ENCODE data around the gene COQ4.
A peak's percentile ranks its signal among the peaks of the same experiment; 100 is the strongest.
"Not testable (repeated sequence)": the region's sequence is repeated elsewhere in the genome, so short reads cannot be mapped to it uniquely, and the experiment has no call there.

The COQ4 gene

DNA sequence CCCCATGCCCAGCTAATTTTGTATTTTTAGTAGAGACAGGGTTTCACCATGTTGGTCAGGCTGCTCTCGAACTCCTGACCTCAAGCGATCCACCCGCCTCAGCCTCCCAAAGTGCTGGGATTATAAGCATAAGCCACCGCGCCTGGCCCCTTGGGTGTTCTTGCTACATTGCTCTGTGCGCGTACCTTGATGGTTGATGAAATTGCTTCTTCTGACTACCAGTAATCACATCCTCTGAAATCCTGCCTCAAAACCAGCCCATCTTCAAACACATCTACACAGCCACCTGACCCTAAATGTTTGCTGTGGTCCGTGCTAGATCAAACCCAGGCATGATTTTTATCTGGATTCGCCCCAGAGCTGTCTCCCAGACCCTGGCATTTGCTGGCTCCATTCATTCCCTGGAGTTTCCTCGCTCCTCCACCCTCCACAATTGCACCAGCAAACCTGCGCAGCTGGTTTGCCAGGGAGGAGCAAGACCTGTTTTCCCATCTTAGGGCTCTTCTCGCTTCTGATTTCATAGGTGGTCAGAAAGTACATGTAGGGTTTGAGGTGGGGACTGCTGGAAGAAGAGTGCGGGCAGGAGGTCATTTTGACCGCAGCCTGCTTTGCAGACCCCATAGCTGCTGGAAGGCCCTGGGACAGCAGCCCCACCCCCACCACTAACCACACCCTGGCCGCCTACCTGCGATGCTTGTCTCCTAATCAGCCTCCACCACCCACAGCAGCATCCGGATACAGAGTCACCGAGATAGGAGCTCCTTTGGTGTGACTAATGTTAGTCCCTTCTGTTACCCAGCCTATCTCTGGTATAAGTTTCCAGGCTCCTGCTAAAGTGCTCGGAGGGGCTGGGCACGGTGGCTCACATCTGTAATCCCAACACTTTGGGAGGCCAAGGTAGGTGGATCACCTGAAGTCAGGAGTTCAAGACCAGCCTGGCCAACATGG, 23.8 kb upstream of the COQ4 start:
- no peak for DNase-seq (ENCODE audit: low read depth)

DNA sequence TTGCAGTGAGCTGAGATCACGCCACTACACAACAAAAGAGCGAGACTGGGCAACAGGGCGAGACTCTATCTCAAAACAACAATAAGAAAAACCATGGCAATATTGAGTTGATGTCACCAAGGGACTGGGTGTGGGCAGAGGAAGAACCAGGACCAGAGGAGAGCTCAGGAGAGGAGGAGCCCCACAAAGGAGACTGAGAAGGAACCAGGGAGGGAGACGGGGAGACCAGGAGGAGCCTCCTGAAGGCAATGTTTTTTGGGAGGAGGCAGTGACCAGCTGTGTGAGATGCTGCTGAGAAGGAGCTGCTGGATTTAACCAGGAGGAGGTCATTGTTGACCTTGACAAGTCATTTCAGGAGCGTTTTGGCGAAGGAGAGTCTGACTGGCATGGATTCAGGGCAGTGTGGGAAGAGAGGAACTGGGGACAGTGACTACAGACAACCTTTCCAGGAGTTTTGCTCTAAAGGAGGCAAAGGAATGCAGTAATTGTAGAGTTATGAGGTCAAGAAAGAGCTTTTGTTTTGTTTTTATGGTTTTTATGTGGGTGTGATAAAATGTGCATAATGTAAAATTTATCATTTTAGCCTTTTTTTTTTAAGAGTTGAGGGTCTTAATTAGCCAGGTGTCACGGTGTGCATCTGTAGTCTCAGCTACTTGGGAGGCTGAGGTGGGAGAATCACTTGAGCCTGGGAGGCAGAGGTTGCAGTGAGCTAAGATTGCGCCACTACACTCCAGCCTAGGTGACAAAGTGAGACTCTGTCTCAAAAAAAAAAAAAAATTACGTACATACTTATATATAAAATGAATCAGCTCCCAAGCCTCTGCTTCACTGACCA, 18.3 kb upstream of the COQ4 start:
- no peak for DNase-seq (ENCODE audit: low read depth)

DNA sequence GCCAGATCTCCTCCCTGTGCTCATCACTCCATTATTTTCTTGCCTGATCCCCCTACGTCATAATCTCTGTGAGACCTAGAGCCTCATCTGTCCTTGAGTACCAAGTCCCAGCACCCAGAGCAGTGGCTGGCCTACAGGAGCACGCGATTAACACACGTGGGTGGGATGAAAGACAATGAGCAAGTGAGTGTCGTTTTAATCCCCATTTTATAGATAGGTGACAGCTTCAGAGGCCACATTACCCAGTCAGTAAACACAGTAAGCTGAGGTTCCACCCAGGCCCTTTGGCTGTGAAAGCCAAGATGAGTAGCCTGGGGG, 17.7 kb upstream of the COQ4 start:
- no peak for DNase-seq (ENCODE audit: low read depth)

DNA sequence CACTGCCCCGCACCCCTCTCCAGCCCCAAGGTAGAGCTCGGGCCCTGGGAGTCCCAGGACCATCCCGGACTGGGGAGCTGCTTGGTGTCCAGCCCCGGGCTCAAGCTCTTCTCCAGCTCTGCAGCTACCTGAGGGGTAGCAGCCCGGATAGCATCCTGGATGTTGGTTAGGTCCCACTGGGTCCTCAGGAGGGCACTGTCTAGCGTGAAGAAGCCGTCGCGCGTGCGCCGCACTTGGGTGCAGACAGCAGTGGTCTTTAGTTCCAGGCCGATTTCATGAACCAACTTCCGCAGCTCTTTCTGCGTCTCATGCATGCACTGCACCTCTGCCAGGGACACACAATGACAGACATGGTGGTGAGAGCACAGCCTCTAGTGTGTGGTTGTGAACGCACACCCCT, 13.1 kb upstream of the COQ4 start:
- no peak for DNase-seq (ENCODE audit: low read depth)

DNA sequence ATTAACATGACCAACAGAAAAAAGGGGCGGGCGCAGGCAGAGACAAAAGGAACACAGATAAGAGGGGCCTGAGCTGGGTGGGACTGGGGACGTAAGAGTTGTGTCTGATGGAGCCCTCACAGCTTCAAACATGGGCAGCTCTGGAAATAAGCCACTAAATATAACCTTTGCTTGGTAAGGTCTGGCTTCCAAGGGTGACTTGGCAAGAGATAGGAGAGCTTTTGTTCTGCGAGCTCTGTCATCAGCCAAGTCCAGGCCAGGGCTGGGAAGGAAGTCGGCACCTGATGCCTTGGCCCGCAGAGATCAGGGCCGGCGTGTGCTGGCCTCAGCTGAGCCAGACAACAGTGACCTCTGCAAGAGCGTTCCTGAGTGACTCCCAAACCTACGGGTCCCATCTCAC, 12.2 kb upstream of the COQ4 start:
- no peak for DNase-seq (ENCODE audit: low read depth)

DNA sequence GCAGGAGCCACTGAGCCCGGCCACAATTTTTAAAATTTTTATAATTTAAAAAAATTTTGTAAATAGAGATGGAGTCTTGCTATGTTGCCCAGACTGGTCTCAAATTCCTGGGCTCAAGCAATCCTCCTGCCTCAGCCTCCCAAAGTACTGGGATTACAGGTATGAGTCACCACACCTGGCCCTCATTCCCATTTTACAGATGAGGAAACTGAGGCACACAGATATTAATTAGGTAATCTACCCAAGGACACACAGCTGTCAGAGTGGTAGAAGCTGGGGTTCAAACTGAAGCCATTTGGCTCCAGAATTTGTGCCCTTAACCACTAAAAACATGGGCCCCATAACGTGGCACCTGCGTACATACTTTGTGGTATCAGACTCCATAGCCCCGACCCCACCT, 7.9 kb upstream of the COQ4 start:
- no peak for DNase-seq (ENCODE audit: low read depth)

DNA sequence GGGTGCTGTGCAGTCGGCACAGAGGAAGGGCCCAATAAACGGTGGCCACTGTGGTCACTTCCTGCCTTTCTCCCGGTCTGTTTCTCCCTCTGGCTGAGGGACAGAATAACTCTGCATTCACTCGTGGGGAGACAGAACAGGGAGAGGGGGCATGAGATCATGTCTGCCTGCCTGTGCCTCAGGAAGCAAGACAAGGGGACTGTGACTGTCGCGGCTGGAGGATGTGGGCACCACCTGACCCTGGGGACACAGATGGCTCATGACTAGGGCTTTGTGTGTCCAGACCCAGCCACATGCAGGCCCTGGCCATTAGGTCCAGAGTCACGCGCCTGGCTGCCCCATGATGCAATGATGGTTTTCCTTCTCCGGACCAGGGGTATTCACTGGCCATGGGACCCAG, 6.2 kb upstream of the COQ4 start:
- DNase-seq (ENCODE audit: low read depth), result no peak

DNA sequence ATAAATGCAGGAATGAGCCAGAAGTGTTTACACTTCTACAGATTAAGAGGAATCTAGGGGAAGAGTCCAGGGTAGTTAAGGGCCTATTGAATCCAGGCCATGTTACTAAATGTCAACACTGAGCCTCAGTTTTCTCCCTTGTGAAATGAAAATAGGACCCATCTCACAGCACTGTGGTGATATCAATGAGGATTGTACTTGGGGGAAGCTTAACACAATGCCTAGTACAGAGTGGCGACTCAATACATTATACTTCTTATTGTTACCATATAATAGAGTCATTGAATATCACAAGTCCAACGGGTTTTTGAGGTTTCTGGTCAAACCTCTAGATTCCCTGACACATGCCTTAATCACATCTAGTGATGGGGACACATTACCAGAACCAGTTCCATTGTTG, 5.0 kb upstream of the COQ4 start:
- no peak for DNase-seq (ENCODE audit: low read depth)

DNA sequence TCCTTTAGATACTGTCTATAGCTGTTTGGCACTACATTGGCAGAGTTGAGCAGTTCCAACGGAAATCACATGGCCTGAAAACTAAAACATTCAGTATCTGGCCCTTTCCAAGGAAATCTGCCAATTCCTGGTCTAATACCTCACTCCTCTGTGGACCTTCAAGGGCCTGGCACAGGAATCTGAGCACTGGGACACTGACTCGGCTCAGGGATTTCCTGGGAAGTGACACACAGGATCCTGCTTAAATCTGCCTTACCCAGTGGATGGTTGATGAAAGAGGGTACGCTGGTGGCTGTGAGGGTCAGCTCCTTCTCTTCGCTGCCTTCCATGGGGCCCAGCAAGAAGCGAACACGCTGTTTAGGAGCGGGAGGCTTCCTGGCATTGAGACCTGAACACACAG, 1.3 kb upstream of the COQ4 start:
- no peak for DNase-seq (ENCODE audit: low read depth)

DNA sequence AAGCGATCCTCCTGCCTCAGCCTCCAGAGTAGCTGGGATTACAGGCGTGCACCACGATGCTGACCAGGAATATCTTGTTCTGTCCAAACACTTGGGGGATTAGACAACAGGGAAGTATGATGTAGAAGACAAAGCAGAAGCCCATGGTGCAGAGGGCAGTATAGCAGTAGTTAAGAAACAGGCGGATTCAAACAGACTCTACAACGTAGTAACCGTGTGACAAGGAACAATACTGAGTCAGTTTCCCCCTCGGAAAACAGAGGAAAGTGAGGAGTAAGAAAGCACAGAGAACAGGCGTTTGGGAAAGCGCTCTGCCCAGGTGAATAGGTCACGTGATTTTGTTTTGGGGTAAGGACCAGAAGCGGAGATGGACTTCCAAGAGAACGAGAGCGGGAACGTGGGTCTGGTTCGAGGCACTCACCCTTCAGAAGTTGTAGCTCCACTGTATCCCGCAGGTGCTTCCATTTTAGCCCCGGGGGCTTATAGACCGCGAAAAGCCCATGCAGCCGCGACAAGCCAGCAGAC, 698 bp upstream of the COQ4 start:
- DNase-seq (ENCODE audit: low read depth), result no peak

DNA sequence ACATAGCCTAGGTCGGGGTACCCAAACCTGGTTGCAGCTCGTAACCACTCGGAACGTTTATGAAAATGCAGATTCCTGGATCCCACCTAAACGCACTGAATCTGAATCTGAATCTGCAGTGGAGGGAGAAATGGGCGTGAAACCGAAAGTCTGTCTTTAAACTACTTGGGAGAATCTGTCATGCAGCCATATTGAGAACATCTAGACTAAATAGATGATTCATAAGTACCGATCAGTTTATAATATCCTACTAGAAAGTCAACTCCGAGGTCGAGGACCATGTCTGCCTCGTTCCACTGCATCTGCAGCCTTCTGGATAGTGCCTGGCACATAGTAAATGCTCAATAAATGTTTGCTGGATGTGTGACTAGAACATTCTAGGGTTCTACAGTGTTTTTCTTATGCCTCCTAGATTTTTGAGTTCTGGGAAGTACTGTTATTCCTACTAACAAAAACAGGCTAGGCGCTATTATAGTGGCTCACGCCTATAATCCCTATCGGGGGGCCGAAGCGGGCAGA, 632 bp downstream of the COQ4 start:
- DNase-seq (ENCODE audit: low read depth), result no peak

DNA sequence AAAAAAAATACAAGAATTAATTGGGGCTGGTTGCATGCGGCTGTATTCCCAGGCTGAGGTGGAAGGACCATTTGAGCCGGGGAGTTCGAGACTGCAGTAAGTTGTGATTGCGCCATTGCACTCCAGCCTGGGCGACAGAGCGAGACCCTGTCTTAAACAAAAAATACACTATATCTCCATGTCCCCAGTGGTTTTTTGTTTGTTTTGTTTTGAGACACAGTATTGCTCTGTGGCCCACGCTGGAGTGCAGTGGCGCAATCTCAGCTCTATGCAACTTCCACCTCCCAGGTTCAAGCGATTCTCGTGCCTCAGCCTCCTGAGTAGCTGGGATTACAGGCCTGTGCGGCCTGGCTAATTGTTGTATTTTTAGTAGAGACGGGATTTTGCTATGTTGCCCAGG, 1.2 kb downstream of the COQ4 start:
- no peak for DNase-seq (ENCODE audit: low read depth)

DNA sequence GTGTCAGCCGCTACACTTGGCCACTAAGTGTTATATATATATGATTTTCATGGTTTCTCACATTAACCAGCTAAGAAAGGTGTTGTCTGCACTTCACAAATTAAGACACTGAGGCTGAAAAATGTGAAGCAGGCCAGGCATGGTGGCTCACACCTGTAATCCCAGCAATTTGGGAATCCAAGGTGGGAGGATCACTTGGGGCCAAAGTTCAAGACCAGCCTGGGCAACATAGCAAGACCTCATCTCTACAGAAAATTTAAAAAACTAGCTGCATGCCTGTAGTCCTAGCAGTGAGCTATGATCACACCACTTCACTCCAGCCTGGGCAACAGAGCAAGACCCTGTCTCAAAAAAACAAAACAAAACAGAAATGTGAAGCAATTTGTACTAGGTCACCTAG, 1.8 kb downstream of the COQ4 start:
- no peak for DNase-seq (ENCODE audit: low read depth)

DNA sequence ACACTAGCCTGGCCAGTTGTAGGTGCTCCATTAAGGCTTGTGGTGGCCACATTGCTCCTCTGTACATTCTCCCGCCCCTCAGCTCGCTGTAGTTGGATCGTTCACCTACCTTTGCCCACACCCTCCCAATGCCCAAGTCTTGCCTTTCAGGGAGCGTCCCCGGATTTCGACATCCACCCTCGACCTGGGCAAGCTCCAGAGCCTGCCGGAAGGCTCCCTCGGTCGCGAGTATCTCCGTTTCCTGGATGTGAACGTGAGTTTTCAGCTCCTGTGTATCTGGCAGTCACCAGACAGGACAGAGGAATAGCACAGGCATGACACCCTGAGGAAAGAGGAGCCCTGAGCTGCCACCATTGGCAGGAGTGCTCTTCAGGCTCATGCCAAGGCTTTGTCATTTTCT, 3.0 kb downstream of the COQ4 start:
- no peak for DNase-seq (ENCODE audit: low read depth)

DNA sequence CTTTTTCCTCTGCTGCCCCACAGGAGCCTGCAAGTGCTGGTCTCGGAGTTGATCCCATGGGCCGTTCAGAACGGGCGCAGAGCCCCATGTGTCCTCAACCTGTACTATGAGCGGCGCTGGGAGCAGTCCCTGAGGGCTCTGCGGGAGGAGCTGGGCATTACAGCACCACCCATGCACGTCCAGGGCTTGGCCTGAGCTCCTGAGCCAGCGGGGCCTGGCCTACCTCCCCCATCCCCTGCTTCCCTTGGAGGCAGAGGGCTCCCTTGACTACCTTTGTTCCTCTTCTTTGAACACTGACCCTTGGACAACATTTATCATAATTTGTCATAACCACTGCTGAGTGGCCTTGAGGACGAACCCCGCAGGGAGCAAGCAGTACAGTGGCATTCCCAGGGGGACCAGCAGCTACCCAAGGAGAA, 10.8 kb downstream of the COQ4 start:
- no peak for DNase-seq (ENCODE audit: low read depth)

DNA sequence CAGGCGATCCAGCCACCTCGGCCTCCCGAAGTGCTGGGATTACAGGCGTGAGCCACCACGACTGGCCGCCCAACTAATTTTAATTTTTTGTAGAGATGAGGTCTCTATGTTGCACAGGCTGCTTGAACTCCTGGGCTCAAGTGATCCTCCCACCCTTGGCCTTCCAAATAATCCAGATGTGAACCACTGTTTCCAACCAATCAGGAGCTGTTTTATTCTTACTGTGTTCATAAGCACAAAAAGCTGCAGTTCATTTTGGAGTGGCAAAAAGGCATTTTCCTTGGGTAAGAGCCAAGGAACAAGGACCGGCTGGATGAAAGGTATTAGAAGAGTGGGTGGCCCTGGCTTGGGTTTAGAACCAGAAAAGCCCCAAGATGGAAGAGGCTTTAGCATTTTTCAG, 12.5 kb downstream of the COQ4 start:
- DNase-seq (ENCODE audit: low read depth), result no peak

DNA sequence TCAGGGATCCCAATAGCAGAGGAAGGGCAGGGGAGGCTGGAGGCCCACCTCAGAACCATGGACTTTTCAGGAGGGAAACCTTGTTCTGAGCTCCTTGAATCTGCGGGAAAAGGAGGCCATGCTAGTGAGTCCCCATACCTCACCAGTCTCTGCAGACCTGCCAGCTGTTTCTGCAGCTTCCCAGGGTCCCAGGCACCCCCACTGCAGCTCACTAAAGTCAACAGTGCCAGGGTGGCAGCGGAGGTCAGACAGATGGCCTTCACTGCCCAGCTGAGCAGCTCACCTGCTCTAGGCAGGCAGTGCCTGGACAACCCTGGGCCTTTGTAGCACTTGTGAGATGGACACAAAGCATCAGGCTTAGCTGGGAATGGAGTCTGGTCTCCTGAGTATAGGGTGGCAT, 13.3 kb downstream of the COQ4 start:
- DNase-seq (ENCODE audit: low read depth), result no peak

DNA sequence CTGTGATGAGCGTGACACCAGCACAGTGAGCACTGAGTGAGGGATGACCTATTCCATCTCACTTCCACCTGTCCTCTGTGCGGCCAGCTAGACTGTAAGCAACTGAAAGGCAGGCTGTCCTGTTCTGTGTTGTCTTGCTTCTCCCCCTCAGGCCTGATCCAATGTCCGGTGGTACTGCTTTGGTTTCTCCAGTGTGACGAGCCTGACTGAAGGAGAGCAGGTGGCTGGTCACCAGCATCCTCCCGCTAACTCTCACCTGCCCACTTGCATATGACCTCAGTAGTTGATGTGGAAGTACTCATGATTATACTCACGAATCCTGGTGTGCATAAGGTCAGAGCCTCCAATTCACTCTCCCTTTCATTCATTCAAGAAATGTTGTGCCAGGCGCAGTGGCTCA, 15.3 kb downstream of the COQ4 start:
- DNase-seq (ENCODE audit: low read depth), result no peak

DNA sequence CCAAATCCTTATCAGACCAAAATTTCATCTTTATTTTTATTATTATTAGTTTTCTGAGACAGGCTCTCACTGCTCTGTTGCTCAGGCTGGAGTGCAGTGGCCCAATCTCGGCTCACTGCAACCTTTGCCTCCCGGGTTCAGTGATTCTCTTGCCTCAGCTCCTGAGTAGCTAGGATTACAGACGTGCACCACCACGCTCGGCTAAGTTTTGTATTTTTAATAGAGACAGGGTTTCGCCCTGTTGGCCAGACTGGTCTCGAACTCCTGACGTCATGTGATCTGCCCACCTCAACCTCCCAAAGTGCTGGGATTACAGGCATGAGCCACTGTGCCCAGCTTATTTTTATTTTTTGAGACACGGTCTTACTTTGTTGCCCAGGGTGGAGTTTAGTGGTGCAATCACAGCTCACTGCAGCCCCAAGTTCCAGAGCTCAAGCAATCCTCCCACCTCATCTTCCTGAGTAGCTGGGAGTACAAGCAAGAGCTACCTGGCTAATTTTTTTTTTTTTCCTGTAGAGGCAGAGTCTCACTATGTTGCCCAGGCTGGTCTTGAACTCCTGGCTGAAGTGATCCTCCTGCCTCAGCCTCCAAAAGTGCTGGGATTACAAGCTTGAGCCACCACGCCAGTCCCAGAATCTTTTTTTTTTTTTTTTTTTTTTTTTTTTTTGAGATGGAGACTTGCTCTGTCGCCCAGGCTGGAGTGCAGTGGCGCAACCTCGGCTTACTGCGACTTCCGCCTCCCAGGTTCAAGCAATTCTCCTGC, 16.4 kb downstream of the COQ4 start:
- DNase-seq (ENCODE audit: low read depth), result not testable (repeated sequence)

DNA sequence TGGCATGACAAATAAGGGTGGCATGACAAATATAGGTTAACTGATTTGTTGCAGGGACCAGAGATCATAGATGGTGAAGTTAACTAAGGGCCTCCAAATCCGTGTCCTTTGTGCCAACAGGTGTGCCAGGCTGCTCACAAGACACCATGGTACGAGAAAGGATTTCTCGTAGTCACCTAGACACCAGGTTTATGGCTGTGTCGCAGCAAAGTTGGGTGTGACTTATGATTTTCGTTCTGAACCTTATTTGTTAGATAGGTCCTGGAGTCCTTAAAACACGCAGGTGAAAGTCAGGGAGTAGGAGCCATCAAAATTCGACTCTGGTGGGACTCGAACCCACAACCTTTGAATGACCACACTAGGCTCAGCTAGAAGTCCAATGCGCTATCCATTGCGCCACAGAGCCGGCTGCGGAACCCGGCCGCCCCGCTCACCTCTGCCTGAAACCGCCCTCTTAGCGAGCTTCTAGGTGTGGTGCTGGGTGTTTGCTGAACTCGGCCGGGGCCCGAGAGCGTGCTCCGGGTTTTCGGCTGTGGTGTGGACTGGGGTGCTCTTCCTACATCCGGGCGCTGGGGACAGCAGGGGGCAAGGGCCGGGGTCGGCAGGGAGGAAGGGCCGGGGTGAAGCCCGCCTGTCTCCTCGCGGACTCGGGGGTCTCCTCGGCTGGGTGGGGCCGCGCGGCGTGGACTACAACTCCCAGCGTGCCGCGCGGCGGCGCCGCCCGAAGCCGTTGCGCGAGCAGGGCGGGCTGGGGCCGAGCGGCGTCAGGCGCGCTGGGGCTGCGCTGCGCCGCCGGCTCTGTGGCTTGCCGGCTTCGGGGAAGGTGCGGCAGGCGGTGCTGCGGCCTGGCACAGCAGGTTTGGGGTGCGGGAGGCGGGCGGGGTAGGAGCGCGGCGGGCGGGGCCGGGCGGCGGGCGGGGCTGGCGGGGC, 17.4 kb downstream of the COQ4 start, which contains the start of gene SLC27A4:
SLC27A4 (plus strand) TSS at position 767 of the 930 bp plus-strand sequence. CDS start 2,606 bp downstream, outside the sequence.
- peak; percentile 49 for DNase-seq (ENCODE audit: low read depth)
